AG04449 (cell line): ENCODE results near the gene CD300E.
"Not testable (repeated sequence)": the region's sequence is repeated elsewhere in the genome, so short reads cannot be mapped to it uniquely, and the experiment has no call there.

Experiments used
- CTCF ChIA-PET: fragments of 350-600 bp; formaldehyde crosslinking; extraction: SDS; loops from one replicate; lab custom pipeline; 2021; ENCODE audit warnings: antibody characterized with exemption; lab: Yijun Ruan, JAX
- POLR2A ChIA-PET: fragments of 400-600, 350-600 bp; formaldehyde crosslinking; extraction: SDS; loops from one replicate; lab custom pipeline; 2020; ENCODE audit warnings: antibody characterized with exemption, inconsistent platforms; lab: Yijun Ruan, JAX
- DNase-seq: peaks from one replicate; pipeline ENCODE4 v3.0.0-alpha.2; 2010; ENCODE audit warnings: low read depth, low spot score
- H3K4me3 ChIP-seq: 2 replicates; pipeline ENCODE4 v1.5.1; 2011; ENCODE audit warnings: low read depth, mild to moderate bottlenecking, control low read depth, low read length
- TF ChIP-seq, protein P1 (sequence below): IDR thresholded peaks from one replicate; pipeline ENCODE4 v1.5.1; 2011; ENCODE audit warnings: mild to moderate bottlenecking, moderate library complexity, low read length, control low read depth, inconsistent platforms; ENCODE audit not compliant: insufficient read depth; ENCODE audit errors: missing control alignments

CD300E gene

DNA sequence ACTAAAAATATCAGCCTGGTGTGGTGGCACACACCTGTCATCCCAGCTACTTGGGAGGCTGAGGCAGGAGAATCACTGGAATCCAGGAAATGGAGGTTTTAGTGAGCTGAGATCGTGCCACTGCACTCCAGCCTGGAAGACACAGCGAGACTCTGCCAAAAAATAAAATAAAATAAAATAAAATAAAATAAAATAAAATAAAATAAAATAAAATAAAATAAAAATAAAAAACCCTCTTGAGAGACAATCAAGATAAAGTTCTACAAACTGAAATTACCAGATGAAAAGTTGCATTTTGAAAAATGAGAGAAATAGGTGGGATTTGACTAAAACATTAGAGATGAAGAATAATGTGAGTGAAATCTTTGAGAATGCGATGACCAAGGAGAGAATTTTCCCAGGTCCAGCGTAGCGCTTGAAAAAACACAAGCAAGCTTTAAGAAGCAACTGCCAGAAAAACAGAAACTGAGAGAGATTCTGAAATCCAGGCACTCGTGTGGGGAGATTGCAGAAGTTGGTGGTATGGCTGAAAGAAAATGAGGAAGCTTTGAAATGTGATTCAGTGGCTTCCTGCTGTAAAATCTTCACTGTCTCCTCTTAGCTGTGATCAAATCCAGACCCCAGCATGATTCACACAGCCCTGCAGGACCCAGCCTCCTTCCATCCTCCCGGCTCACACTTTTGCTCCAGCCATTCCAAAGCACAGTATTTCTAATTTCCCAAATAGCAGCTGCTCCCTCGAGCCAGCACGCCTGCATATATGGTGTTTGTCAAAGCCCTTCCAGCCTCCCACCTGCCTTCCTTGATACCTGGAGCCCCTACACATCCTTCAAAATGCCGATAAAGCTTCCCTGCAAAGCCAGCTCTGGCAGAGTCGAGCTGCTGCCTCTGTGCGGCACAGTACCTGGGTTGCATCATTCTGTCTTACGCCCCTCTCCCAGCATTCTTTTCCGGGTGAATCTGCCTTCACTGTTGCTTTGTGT is 8.2 kb upstream of the CD300E start:
- TF ChIP-seq, protein P1, sequence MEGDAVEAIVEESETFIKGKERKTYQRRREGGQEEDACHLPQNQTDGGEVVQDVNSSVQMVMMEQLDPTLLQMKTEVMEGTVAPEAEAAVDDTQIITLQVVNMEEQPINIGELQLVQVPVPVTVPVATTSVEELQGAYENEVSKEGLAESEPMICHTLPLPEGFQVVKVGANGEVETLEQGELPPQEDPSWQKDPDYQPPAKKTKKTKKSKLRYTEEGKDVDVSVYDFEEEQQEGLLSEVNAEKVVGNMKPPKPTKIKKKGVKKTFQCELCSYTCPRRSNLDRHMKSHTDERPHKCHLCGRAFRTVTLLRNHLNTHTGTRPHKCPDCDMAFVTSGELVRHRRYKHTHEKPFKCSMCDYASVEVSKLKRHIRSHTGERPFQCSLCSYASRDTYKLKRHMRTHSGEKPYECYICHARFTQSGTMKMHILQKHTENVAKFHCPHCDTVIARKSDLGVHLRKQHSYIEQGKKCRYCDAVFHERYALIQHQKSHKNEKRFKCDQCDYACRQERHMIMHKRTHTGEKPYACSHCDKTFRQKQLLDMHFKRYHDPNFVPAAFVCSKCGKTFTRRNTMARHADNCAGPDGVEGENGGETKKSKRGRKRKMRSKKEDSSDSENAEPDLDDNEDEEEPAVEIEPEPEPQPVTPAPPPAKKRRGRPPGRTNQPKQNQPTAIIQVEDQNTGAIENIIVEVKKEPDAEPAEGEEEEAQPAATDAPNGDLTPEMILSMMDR: no peak
- CTCF ChIA-PET: interaction anchor here (0.6 kb wide), 1 partner anchor 176 kb away, joined by 4 read pairs; no protein-coding TSS in a partner anchor
- no peak overlapping the region for H3K4me3 ChIP-seq
- DNase-seq: no peak
- POLR2A ChIA-PET: no interaction called here

DNA sequence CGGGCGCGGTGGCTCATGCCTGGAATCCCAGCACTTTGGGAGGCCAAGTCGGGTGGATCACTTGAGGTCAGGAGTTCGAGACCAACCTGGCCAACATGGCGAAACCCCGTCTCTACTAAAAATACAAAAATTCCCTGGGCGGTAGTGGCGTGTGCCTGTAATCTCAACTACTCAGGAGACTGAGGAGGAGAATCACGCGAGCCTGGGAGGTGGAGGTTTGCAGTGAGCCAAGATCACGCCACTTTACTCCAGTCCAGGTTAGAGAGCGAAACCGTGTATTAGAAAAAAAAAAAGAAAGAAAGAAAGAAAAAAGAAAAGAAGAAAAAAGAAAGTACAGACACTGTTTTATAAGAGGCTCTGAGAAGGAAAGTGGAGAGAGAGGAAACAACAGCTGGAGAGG is 6.7 kb upstream of the CD300E start:
- POLR2A ChIA-PET, H3K4me3 ChIP-seq, CTCF ChIA-PET, DNase-seq: not testable (repeated sequence)

DNA sequence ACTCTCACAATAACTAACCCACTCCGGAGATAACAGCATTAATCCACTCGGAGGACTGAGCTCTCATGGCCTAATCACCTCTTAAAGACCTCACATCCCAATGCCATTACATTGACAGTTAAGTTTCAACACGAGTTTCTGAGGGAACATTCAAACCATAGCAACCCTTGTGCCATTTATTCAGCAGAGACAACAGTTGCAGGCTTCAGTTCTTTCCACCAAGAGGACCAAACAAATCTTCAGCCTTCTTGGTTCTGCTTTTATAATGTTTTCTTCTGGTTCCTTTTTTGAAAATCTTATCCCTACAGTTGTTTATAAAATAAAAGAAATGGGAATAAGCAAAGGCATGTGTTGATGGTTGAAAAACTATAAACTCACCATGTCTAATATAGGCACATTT is 2.1 kb upstream of the CD300E start:
- ChIA-PET POLR2A (no interaction called here), CTCF (no interaction called here)
- DNase-seq: no peak
- no peak overlapping the region for H3K4me3 ChIP-seq
- TF ChIP-seq, protein P1: no peak

DNA sequence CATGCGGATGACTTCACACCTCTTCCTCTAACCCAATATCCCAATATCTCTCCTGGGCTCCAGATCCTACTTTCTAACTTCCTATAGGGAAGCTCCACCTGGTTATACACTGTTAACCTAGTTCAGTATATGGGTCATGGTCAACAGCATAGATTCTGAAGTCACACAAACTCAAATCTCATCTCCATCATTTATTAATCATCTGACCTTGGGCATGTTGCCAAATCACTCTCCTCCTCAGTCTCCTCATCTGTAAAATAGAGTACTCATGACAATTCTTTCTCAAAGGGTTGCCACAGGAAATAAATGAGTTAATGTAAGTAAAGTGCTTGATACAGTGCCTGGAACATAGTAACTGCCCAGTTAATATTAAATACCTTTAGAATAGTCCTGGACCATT is 593 bp upstream of the CD300E start:
- no peak overlapping the region for H3K4me3 ChIP-seq
- TF ChIP-seq, protein P1: no peak
- DNase-seq: no peak
- CTCF ChIA-PET: no interaction called here
- POLR2A ChIA-PET: no interaction called here

DNA sequence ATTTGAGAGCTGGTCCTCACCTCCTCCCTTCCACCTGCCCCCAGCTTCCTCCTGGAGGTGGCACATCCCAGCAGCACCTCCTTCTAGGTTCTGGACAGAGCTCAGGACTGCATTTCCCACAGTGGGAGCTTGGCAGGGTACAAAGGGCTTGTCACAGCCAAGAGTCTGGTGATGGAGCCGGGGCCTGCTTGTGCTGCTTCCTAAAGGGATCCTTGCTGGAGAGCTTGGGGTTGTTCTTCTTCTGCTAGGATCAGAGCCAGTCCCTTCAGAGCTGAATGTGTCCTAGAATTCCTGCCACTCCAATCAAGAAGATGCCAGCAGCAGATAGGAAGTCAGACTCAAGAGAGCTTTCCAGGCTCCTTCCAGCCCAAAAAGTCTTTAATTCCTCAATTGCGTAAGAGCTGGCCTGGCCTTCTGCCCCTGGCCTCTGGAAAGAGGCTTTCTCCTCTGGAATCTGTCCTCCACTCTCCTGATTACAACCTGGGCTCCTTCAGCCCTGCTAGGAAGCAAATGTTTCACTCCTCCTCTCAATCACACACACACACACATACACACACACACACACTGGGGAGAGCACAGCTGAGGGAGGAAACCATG is 4.4 kb downstream of the CD300E start:
- CTCF ChIA-PET: no interaction called here
- H3K4me3 ChIP-seq: no peak overlapping the region
- no peak for DNase-seq
- TF ChIP-seq, protein P1: no peak
- POLR2A ChIA-PET: no interaction called here

DNA sequence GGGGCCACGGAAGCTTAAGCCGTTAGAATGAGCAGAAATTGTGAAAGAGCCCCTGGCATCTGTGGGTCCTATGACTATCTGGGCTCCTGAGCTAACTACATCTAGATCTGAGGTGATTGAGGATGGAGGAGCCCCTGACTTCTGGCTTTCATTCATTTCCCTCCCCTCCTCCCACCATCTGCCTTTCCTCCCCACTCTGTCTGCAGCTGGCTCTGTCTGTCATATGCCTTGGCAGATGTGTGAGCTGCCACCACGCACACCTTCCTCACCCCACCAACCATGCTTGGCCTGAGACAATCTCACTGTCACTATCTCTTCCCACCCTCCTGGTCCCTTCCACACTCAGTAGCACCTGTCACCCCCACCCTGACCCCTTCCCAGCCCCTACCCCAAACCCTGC is 5.1 kb downstream of the CD300E start:
- TF ChIP-seq, protein P1: no peak
- no peak overlapping the region for H3K4me3 ChIP-seq
- DNase-seq: no peak
- ChIA-PET POLR2A (no interaction called here), CTCF (interaction anchor here (0.6 kb wide), 1 partner anchor 247 kb away, joined by 3 read pairs; no protein-coding TSS in a partner anchor)
